CD4-positive, alpha-beta T cell (primary cell): ENCODE results near the gene DYRK2. TPM values are rescaled to one million over a fixed set of nuclear protein-coding genes. Genes with fewer than 3 reads are reported as not detected.

Source experiments
- ATAC-seq: fragments of 200-7000 bp; cut with Tn5 transposase; one replicate; pipeline ENCODE4 v1.10.0; 2022; ENCODE audit warnings: mild to moderate bottlenecking; ENCODE audit not compliant: poor library complexity
- CTCF ChIA-PET: fragments of 350-600 bp; sonication (Branson Sonifier 250); formaldehyde crosslinking; loops from one replicate; lab custom pipeline; 2021; ENCODE audit warnings: antibody characterized with exemption, inconsistent platforms; lab: Charles Lee
- POLR2A ChIA-PET: fragments of 350-600 bp; sonication (Branson Sonifier 250); formaldehyde crosslinking; loops from one replicate; lab custom pipeline; 2021; ENCODE audit warnings: antibody characterized with exemption, inconsistent platforms; lab: Charles Lee
- DNase-seq, 14 experiments: peaks; one replicate each; pipeline ENCODE4 v3.0.0-alpha.2; 2013 to 2020; ENCODE audit warnings: mixed read lengths in 2 of 14
- H3K27ac ChIP-seq, 2 donors: one replicate each; pipeline versions ENCODE4 v1.5.1 to v1.7.0; 2013; ENCODE audit warnings: low read length in 2 of 2, low read depth in 1 of 2, mild to moderate bottlenecking in 1 of 2
- H3K27me3 ChIP-seq, 2 experiments: 1 replicate in 1 of 2; 2 replicates in 1 of 2; pipeline versions ENCODE4 v1.6.1 to v1.7.0; 2013; ENCODE audit warnings: low read length in 2 of 2, control low read depth in 1 of 2, mild to moderate bottlenecking in 1 of 2, moderate library complexity in 1 of 2; ENCODE audit not compliant: insufficient read depth in 2 of 2, control insufficient read depth in 1 of 2
- H3K36me3 ChIP-seq: one replicate; pipeline ENCODE4 v1.6.1; 2013; ENCODE audit warnings: low read length, control low read depth; ENCODE audit not compliant: insufficient read depth
- H3K4me1 ChIP-seq: one replicate; pipeline ENCODE4 v1.6.1; 2013; ENCODE audit warnings: low read length, control low read depth; ENCODE audit not compliant: insufficient read depth
- H3K4me3 ChIP-seq: one replicate; pipeline ENCODE4 v1.5.1; 2013; ENCODE audit warnings: mild to moderate bottlenecking, low read length, moderate library complexity
- H3K9me3 ChIP-seq, 2 experiments: 1 replicate in 1 of 2; 2 replicates in 1 of 2; pipeline versions ENCODE4 v1.6.1 to v1.7.0; 2013; ENCODE audit warnings: low read length in 2 of 2, mild to moderate bottlenecking in 2 of 2, control low read depth in 1 of 2, moderate library complexity in 1 of 2; ENCODE audit not compliant: control insufficient read depth in 1 of 2, insufficient read depth in 1 of 2
- H3K27ac Mint-ChIP-seq: one replicate; pipeline ENCODE4 v1.8.0; 2020; ENCODE audit warnings: mixed read lengths
- H3K27me3 Mint-ChIP-seq: one replicate; pipeline ENCODE4 v1.8.0; 2021; ENCODE audit warnings: mixed read lengths
- H3K36me3 Mint-ChIP-seq: one replicate; pipeline ENCODE4 v1.8.0; 2021; ENCODE audit warnings: low read depth, mixed read lengths
- H3K4me1 Mint-ChIP-seq: one replicate; pipeline ENCODE4 v1.8.0; 2021; ENCODE audit warnings: low read depth, mixed read lengths
- H3K4me3 Mint-ChIP-seq: one replicate; pipeline ENCODE4 v1.8.0; 2020; ENCODE audit warnings: mild to moderate bottlenecking, mixed read lengths
- H3K9me3 Mint-ChIP-seq: one replicate; pipeline ENCODE4 v1.8.0; 2020; ENCODE audit warnings: mixed read lengths
- intact Hi-C, 2 experiments: fragments of 100-400 bp; cut with DNase I in 1 of 2; cut with micrococcal nuclease in 1 of 2; formaldehyde crosslinking; loops; one replicate each; pipeline versions ENCODE4 v1.15.1 to v1.9.0; 2023 to 2025; cut with DNase I, micrococcal nuclease
- total RNA-seq, 174 experiments: library from RNA in 2 of 174; stranded (reverse) in 2 of 174; gene quantifications; one replicate each; pipeline ENCODE4 v1.2.3 and lab custom pipeline; 2021 to 2026
- TF ChIP-seq, protein P1 (sequence below): fragments of 200-600 bp; IDR thresholded peaks from one replicate; pipeline ENCODE4 v1.8.0; 2022; ENCODE audit warnings: antibody characterized with exemption, mild to moderate bottlenecking

The DYRK2 gene
- total RNA-seq, 2 experiments from 2014 or later, result 123 to 135 TPM

GRCh38 chr12:67637718-67638117 is 10.8 kb upstream of the DYRK2 start:
- H3K4me1 ChIP-seq, result peaks cover 11% of the 10 kb centered on the region
- ATAC-seq, result no peak
- H3K27me3 ChIP-seq, result no peaks in the 10 kb centered on the region
- Mint-ChIP-seq H3K36me3 (no peaks in the 10 kb centered on the region), H3K9me3 (no peaks in the 10 kb centered on the region), H3K4me3 (no peak overlapping the region), H3K27me3 (no peaks in the 10 kb centered on the region), H3K27ac (no peak overlapping the region), H3K4me1 (peaks cover 40% of the 10 kb centered on the region)
- H3K9me3 ChIP-seq, result no peaks in the 10 kb centered on the region
- ChIA-PET CTCF (interaction anchor here (1.8 kb wide), 1 partner anchor 11 kb away, joined by 4 read pairs; the partner anchor contains the start of gene DYRK2), POLR2A (interaction anchor here (3.5 kb wide), 1 partner anchor 10 kb away, joined by 20 read pairs; the partner anchor contains the start of gene DYRK2)
- intact Hi-C loops, result no loop called here
- DNase-seq, result no peak
- H3K36me3 ChIP-seq, result no peaks in the 10 kb centered on the region
- TF ChIP-seq, protein P1, sequence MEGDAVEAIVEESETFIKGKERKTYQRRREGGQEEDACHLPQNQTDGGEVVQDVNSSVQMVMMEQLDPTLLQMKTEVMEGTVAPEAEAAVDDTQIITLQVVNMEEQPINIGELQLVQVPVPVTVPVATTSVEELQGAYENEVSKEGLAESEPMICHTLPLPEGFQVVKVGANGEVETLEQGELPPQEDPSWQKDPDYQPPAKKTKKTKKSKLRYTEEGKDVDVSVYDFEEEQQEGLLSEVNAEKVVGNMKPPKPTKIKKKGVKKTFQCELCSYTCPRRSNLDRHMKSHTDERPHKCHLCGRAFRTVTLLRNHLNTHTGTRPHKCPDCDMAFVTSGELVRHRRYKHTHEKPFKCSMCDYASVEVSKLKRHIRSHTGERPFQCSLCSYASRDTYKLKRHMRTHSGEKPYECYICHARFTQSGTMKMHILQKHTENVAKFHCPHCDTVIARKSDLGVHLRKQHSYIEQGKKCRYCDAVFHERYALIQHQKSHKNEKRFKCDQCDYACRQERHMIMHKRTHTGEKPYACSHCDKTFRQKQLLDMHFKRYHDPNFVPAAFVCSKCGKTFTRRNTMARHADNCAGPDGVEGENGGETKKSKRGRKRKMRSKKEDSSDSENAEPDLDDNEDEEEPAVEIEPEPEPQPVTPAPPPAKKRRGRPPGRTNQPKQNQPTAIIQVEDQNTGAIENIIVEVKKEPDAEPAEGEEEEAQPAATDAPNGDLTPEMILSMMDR, result no peak
- no peak overlapping the region for H3K27ac ChIP-seq
- H3K4me3 ChIP-seq, result no peak overlapping the region

DNA sequence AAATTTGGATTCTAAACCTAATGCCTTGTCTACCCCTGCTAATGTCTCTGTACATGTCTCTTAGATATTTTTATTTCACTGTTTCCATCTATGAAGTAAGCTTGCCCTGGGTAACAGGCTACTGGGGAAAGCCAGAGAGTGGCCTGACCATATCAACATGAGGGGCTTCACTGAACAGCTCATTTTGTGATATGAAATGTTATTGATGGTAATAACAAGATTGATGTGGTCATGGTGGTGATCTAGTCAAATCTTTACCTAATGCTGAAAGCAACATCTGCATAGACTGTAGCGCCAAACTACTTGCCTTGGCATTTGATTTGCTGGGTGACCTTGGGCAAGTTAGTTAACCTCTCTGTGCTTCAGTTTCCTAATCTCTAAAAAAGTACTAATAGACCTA is 9.9 kb upstream of the DYRK2 start:
- ATAC-seq (no peak), DNase-seq (no peak)
- H3K4me1 Mint-ChIP-seq, result peaks cover 30% of the 10 kb centered on the region
- POLR2A ChIA-PET, result interaction anchor here (0.6 to 3.5 kb wide), 3 partner anchors 8 to 155 kb away, joined by 4 to 20 read pairs (median 9); partner anchors contain the start of gene DYRK2
- no peak overlapping the region for H3K27ac ChIP-seq
- no peaks in the 10 kb centered on the region for H3K36me3 Mint-ChIP-seq
- no peaks in the 10 kb centered on the region for H3K36me3 ChIP-seq
- CTCF ChIA-PET, result interaction anchor here (0.7 to 1.4 kb wide), 2 partner anchors 9 to 44 kb away, joined by 3 read pairs; no protein-coding TSS in a partner anchor
- H3K4me3 ChIP-seq, result no peak overlapping the region
- intact Hi-C loops, result no loop called here
- H3K9me3 ChIP-seq, result no peaks in the 10 kb centered on the region
- no peaks in the 10 kb centered on the region for H3K27me3 Mint-ChIP-seq
- peaks cover 9% of the 10 kb centered on the region for H3K4me1 ChIP-seq
- H3K27ac Mint-ChIP-seq, result no peak overlapping the region
- H3K4me3 Mint-ChIP-seq, result no peak overlapping the region
- no peaks in the 10 kb centered on the region for H3K27me3 ChIP-seq
- H3K9me3 Mint-ChIP-seq, result no peaks in the 10 kb centered on the region
- TF ChIP-seq, protein P1, result no peak

DNA sequence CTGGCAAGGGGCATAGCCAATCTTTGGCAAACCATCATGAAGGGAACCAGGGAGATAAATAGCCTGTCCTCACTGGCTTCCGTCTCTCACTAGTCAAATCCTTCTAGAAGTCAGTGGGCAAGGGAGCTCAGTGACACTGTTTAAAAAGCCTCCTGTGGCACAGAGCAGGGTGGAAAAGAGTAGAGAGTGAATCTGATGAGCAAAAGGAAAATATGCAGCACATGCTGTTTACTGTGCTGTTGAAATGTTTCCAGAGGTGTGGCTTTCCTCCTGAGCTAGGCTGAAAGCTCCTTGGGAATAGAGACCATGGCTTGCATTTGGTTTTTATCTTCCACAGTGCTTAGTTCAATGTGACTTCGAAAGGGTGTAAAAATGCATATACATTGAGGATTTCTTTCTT is 7.7 kb upstream of the DYRK2 start:
- intact Hi-C loops, result no loop called here
- H3K27ac ChIP-seq, result no peak overlapping the region
- no peaks in the 10 kb centered on the region for H3K27me3 Mint-ChIP-seq
- ATAC-seq, result no peak
- no peaks in the 10 kb centered on the region for H3K9me3 ChIP-seq
- no peaks in the 10 kb centered on the region for H3K27me3 ChIP-seq
- no peaks in the 10 kb centered on the region for H3K4me1 ChIP-seq
- DNase-seq, result no peak
- POLR2A ChIA-PET, result interaction anchor here (0.9 to 3.5 kb wide), 4 partner anchors 7 to 190 kb away, joined by 4 to 20 read pairs (median 8); partner anchors contain the start of gene DYRK2
- no peaks in the 10 kb centered on the region for H3K9me3 Mint-ChIP-seq
- CTCF ChIA-PET, result interaction anchor here (1.0 kb wide), 1 partner anchor 17 kb away, joined by 5 read pairs; no protein-coding TSS in a partner anchor
- H3K4me3 ChIP-seq, result no peak overlapping the region
- no peaks in the 10 kb centered on the region for H3K36me3 Mint-ChIP-seq
- TF ChIP-seq, protein P1, result no peak
- peaks cover 16% of the 10 kb centered on the region for H3K4me1 Mint-ChIP-seq
- no peaks in the 10 kb centered on the region for H3K36me3 ChIP-seq
- H3K4me3 Mint-ChIP-seq, result no peak overlapping the region
- H3K27ac Mint-ChIP-seq, result no peak overlapping the region
